ENCODE results near the gene SOX6. TPM values are rescaled to one million over a fixed set of nuclear protein-coding genes. Genes with fewer than 3 reads are reported as not detected.

The SOX6 gene
- total RNA-seq, 1 experiment from 2014 or later, result under 0.01 TPM

DNA sequence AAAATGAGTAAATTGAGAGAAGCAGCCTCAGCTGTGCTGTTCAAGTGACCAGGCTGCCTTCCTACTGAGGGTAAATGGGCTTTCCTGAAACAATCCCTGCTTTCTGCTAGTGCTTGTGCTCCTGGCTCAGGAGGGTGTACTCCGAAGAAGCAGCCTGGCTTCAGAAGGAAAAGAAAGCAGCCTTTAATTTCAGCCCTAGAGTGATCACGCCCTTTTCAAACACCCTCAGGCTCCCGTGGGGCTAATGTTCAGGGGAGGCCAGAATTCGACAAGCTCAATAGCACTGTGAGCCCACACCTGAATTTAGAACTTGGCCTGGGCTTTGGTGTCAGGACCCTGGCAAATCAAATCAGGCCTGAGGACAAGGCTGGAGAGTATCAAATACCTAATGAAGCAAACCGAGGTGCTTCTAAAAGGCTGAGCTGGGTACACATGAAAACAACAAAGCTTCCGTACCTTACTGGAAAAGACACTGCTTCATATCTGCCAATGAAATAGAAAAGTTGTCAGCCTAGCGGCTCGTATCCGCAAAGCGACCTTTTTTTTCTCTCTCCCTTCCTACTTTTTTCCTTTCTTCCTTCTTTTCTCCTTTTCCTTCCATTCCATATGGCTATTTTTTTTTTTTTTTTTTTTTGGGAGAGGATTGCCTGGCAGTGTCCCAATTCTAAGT is 387.8 kb downstream of the SOX6 start:
- DNase-seq (ENCODE audit: low read depth), result no peak

DNA sequence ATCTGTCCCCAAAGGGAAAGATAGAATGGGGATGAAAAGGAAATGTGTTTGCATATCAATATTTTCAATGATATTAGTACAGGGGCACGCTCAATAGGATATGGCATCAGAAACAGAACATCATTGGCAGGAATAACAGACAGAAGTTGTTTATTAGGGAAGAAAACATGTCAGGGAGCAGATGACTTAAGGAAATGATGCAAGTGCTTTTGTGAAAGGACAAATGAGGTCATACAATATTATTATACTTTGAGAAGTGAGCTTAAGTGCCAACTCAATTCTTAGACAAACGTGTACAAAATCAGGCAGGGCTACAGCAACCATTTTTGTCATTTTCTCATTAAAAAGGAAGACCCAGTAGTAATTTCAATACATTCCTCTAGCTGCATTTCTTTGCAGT is 388.4 kb downstream of the SOX6 start:
- DNase-seq (ENCODE audit: low read depth), result peak; percentile 44

GRCh38 chr11:15967166-15967565 is 389.2 kb downstream of the SOX6 start:
- no peak for DNase-seq (ENCODE audit: low read depth)

DNA sequence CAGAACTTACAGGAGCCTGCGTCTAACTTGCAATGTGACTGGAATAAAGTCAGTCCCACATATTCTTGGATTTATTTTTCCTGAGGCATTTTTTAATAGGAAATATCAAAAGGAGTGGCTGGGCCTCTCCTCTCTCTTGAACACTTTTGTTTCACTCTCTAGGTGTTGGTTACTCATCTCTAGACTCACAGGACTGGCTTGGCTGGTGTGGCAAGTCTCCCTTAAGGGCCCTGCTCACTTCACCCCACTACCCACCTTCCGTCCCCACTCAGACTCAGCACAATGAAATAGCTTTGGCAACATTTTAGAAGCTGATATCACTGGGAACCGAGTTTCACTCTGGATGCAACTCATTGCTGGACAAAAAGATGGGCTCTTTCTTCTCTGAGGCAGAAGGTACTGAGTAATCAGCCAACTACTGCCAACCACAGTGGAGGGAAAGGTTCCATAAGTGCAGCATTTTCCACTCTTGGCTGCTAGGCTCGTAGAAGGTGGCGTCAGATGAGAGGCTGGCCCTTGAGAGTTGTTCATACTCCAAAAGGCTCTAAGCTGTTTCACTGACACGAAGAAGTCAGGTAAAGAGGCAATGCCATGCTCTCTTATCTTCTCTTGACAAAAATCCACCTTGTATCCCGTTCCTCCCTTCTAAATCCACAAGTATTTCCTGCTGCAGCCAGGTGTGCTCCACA is 390.6 kb downstream of the SOX6 start:
- DNase-seq (ENCODE audit: low read depth), result no peak

GRCh38 chr11:15963266-15963665 is 393.1 kb downstream of the SOX6 start:
- no peak for DNase-seq (ENCODE audit: low read depth)

DNA sequence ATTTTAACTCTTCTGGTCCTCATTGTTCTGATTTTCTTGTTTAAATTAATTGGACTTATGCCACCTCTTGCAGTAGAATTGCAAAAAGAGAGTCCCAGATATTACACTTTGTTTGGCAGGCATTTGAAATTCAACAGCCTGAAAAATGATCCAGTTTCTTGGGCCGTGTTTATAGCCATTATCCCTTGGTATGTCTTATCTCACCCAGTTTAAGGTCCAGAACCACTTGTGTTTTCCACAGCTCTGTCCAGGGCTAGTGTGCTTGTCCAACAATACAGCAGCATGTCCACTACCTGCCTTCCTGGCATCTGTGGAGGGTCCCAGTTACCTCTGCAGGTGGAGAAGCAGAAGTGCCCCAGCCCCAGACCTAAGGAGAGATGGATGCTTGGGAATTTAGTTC is 397.4 kb downstream of the SOX6 start:
- no peak for DNase-seq (ENCODE audit: low read depth)

DNA sequence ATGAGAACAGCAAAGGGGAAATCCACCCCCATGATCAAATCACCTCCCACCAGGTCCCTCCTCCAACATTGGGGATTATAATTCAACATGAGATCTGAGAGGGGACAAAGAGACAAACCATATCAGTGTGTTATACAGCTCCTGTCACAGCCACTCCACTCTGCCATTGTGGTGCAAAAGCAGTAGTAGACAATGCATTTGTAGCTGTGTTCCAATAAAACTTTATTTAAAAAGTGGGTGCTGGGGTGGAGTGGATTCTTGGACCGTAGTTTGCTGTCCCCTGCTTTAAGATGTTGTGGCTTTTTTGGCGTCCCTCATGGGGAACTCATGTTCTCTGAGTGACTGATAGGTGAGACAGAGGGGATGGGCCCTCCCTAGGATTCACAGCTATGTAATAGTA is 399.1 kb downstream of the SOX6 start:
- DNase-seq (ENCODE audit: low read depth), result no peak

DNA sequence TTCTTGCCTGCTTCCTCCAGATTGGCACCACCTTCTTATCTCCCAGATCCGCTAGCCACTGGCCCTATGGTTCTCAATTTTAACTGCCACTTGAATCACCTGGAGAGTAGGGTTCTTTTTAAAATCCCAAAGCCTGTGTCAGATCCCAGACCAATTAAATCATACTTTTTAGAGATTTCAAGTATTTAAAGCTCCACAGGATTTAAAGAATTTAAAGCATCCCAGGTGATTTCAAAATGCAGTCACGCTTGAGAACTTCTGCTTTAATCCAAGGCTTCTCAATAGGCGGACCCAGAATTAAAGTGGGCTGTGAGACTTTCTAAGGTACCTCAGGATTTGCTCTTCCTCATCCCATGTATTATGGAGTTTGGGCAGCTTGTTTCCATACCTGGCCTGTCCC is 400.0 kb downstream of the SOX6 start:
- no peak for DNase-seq (ENCODE audit: low read depth)

DNA sequence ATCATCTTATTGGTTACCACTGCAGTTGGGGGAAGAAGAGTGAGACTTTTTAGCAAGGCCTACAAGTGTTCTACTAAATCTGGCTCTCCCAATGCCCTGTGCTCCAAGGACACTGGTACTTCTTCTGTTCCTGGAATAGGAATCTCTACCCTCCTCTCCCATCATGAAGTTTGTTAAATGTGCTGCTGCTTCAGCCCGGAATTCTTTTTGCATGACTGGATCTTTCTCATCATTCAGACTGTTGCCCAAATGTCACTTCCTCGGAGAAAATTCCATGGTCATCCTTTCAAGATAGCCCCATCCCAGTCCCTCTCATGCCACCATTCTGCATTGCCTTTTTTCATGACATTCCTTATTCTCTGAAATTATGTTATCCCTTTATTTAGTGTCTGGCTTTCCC is 400.8 kb downstream of the SOX6 start:
- no peak for DNase-seq (ENCODE audit: low read depth)

DNA sequence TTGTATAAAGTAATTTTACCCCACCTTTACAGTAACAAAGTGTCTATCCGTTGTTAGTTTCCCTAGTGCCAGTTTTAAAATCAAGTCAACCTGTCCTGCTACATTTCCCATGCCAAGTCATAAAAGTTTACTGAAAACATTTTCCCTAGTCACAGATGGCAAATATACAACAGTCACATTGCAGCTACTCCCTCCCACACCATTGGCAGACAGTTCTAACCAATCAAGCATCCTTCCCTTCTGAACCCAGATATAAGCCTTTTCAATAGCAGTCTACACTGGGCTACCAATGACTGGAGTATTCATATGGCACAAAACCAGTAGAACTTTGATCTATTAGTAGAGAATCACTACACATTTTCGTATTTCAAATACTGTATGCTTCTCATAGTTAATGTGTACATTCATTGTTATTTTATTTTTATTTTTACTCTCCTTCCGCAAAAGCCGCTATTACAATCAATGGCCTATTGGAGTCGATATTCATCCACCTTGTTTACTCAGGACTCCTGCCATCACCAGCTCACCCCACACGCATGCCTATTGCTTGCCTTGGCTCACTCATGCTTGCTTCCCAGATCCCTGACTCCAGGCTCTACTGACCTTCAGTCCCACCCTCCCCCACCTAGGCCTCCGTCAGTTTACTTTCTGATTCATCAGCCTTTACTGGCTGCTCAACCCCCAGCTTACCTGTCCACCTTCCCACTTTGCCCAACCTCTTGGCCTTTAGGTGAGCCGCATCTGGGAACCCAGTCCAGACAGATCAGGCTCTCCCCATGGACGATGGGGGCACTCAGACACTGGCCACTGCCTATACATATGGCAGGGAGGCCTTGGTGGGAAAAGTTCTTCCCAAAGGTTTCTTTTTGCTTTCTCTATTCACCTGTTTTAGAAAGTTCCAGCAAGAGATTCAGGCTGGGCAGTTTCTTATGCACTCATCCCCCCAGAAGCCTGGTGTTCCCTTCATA is 408.4 kb downstream of the SOX6 start:
- no peak for DNase-seq (ENCODE audit: low read depth)

DNA sequence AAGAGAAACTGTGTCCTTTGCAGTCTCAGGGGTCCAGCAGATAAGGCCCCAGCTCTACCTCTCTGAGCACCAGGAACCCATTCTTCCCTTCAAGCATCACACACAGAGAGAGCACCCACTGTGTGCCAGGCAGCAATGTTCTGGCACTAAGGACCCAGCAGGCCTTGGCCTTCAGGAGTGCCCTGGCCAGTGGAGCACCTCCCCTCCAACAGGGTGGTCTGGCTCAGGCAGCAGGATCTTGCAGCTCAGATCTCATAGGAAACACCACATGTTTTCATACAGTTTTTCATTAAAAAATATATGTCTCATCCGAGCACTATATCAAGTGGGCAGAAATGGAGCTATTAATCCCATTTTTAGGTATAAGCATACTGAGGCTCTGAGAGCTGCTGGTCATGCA is 410.6 kb downstream of the SOX6 start:
- no peak for DNase-seq (ENCODE audit: low read depth)

DNA sequence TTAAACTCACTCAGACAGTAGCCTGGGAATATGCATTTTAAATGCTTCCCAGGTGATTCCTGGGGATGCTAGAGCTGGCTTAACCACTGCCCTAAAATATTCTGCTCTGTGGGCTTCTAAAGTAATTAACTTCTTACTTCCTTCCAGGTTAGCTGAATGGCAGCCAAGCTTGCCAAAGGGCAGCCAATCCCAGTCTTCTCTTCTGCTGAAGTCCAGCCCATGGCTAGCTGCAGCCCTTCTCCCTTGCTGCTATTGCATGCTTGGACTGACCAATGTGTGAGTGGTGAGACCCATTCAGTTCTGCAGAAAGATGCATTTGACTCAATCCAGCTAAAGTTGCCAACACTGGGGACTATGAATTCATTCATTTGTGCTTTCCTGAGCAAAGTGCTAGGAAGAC is 411.9 kb downstream of the SOX6 start:
- no peak for DNase-seq (ENCODE audit: low read depth)

DNA sequence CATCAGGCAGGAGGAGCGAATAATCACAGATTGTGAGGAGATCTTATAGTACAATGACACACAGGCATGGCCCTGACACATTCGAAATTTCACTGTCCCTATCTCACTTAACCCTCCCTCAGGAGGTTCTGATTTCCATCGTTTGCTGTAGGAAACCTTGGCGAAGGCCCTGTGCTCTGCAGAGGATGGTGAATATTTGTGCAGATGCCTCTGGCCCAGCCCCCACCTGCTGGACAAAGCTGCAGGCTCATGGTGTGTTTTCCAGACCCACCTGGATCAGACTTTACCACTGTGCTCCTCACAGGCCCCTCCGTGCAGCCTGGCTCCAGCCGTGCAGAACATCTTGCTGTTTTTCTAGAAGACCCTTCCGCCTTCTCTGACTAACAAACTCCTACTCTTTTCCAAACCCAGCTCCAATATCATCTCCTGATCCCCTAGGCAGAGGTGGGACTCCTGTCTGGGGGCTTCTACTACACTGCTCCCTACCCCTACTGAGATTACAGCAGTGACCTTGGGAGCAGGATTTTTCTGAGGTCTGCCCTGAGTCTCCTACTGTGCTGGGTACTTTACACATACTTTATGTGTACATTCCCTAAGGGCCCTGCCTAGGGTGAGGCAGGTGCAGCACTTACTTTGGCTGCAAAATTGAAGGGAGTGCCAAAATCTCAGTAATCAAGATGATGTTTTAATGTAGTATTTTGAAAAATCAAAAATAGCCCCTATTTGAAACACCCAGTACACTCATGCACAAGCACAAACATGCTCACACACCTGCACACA is 412.7 kb downstream of the SOX6 start:
- DNase-seq (ENCODE audit: low read depth), result no peak

DNA sequence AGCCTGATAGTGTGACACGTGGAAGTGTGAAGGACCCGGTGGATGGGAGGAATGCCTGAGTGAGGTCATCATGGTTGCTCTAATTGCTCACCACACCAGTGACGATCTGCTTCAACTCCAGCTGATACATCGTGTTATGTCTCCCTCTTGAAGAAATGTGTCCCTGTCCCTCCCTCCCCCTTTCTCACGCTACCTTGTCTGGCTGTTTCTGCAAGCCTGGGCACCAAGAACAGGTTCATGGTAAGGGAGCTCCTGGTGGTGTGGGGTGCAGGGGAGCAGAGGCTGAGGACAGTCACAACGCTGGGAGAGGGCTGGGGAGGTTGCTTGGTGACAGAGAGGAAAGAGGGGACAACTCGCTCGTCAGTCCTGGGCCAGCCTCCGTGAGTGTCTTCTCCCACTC is 413.4 kb downstream of the SOX6 start:
- no peak for DNase-seq (ENCODE audit: low read depth)

DNA sequence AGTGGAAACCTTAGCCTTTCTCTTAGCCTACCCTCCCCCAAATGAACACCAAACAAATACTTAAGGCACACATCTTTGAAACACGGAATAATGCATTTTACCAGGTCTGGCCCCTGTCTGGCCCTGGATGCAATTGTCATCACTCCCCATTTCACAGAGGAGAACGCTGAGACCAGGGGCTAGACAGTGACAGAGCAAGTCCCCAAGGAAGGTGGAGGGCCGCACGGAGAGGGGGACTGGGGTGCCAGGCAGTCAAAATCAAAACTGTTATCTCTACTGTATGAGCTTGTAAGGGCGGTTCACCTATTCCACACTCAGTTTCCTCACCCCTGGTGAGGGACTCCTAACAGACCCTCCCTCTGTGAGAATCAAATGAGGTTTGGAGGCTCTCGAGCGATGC is 414.2 kb downstream of the SOX6 start:
- no peak for DNase-seq (ENCODE audit: low read depth)

DNA sequence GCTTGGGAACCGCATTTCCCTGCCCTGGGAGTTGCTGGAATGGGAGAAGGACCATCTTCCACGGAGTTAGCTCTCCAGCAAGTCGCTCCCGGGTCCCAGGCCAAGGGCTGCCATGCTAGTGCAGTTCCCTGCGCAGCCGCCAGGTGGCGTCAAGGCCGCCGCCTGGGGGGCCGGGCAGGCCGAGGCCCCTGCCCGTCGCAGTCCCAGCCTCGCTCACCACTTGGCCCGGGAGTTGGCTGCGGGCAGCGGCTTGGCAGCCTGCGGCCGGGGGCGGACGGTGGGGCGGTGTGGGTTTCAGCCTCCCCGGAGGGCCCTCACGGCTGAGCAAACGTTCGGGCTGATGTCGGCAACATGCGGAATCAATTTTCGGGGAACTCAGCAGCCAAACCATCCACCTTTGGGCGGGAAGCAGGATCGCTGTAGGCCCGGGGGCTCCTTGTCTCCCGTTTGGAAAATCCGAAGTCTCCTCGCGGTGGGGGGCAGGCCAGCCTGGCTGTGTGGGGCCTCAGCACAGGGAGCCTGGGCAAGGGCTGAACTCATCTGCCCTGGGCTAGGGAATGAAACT is 415.1 kb downstream of the SOX6 start:
- peak; percentile 29 for DNase-seq (ENCODE audit: low read depth)

- DNase-seq (ENCODE audit: low read depth), result no peak
These were observed 415.7 kb downstream of the SOX6 start for GRCh38 chr11:15940462-15941205.

GRCh38 chr11:15938983-15939382 is 417.4 kb downstream of the SOX6 start:
- no peak for DNase-seq (ENCODE audit: low read depth)

DNA sequence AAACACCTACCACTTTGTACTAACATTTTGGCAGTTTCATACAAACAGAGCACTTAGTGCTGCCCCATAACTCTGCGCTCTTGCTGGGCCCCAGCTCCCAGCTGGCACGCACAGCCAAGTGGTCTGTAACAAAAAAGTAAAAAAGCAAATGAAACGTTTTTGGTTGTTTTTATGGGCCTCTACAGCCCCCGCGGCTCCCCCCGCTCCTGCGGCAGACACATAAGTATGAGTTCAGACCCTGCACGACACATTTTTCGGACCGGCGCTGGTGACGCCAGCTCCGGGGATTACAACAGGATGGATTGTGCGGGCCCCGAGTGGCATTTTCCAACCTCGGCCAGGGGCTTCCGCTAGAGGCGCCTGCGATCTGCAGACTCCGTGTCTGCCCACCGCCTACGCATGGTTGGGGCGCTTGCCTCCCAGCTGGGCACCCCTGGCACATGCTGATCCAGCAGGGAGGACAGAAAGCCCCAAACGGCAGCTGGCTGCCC is 418.2 kb downstream of the SOX6 start:
- DNase-seq (ENCODE audit: low read depth), result no peak

DNA sequence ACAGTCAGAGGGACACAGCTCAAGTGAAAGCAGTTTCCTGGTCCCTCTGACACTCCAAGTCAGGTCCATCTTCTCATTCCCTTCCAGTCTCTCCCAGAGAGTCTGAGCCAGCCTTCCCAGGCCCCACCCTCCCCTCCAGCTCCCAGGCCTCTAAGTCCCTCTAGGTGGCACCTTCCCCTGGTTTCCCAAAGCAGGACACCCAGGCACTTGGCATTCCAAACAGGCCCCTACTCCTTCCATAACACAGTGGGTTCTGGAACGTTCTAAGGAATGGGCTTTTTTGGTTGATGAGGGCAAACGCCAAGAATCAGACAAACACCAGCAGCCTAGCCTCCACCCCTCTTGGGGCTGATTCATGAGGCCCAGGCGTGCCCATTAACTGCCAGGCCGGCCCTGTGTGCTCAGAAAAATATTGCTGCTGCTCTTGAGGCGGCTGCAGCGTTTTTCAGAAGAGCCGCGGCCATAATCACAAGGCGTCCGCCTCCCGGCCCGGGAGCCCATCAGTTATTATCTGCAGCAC is 418.7 kb downstream of the SOX6 start:
- no peak for DNase-seq (ENCODE audit: low read depth)

All from LHCN-M2 (cell line).